SK-N-MC (cell line): ENCODE measurements around the gene RFC3.
"Not testable (repeated sequence)": the region's sequence is repeated elsewhere in the genome, so short reads cannot be mapped to it uniquely, and the experiment has no call there.

ENCODE experiments used
- DNase-seq: peaks from one replicate; pipeline ENCODE4 v3.0.0-alpha.2; 2011; ENCODE audit warnings: low read depth, low spot score
- H3K27ac ChIP-seq: fragments of 200-600 bp; sonication (generic); 2 replicates; pipeline ENCODE4 v1.5.1; 2016; ENCODE audit warnings: mixed run types
- H3K36me3 ChIP-seq: fragments of 200-600 bp; sonication (generic); 2 replicates; pipeline ENCODE4 v1.6.1; 2017; ENCODE audit warnings: antibody characterized with exemption, low read length, mixed read lengths; ENCODE audit not compliant: insufficient read depth
- H3K4me3 ChIP-seq: fragments of 200-600 bp; sonication (generic); 2 replicates; pipeline ENCODE4 v1.5.1; 2016
- H3K9ac ChIP-seq: fragments of 200-600 bp; sonication (generic); 2 replicates; pipeline ENCODE4 v1.8.0; 2017; ENCODE audit warnings: mixed run types, mixed read lengths; ENCODE audit not compliant: insufficient read length
- H3K9me3 ChIP-seq: fragments of 200-600 bp; sonication (generic); 2 replicates; pipeline ENCODE4 v1.6.1; 2017; ENCODE audit warnings: low read depth, mild to moderate bottlenecking, antibody characterized with exemption, low read length, moderate library complexity, mixed read lengths
- EZH2 ChIP-seq: fragments of 200-600 bp; sonication (generic); IDR thresholded peaks from one replicate; pipeline ENCODE4 v1.6.1; 2017; ENCODE audit warnings: antibody characterized with exemption
- FOXP2 ChIP-seq: optimal IDR thresholded peaks from 2 replicates; pipeline ENCODE3; 2011; ENCODE audit warnings: mild to moderate bottlenecking, moderate library complexity; ENCODE audit not compliant: insufficient read depth; ENCODE audit errors: extremely low read length, control extremely low read depth
- POLR2AphosphoS5 ChIP-seq: IDR thresholded peaks from 2 replicates; pipeline ENCODE4 v1.6.1; 2012; ENCODE audit warnings: mild to moderate bottlenecking, low read depth, low read length, borderline replicate concordance

RFC3 gene

DNA sequence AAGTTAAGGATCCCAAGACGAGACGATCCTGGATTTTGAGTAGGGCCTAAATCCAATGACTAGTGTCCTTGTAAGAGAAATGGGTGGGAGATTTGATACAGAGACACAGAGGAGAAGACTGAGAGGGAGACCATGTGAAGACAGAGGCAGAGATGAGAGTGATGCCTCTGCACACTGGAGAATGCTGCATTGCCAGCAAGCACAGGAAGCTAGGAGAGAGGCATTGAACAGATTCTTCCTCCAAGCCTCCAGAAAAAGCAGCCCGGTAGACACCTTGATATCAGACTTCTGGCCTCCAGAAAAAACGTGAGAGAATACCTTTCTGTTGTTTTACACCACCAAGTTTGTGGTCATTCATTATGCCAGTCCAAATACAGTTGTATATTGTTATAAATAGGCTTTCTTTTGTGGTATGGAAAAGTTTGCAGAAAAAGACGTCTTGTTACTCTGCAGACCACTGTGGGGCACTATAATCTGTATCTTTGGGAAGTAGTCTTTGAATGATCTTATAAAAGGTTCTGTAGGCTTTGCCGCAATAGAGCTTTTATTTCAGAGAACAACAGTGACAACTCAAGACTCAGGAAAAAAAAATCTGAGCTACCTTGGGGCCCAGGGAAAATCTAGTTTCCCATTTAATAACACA is 17.9 kb upstream of the RFC3 start:
- peak overlapping the region; percentile 2 for H3K9ac ChIP-seq
- no peaks in the 10 kb centered on the region for H3K36me3 ChIP-seq
- no peak overlapping the region for H3K27ac ChIP-seq
- TF ChIP-seq POLR2AphosphoS5 = no peak
- no peak for TF ChIP-seq EZH2
- no peak for TF ChIP-seq FOXP2
- H3K9me3 ChIP-seq = no peaks in the 10 kb centered on the region
- no peak for DNase-seq
- H3K4me3 ChIP-seq = no peak overlapping the region

DNA sequence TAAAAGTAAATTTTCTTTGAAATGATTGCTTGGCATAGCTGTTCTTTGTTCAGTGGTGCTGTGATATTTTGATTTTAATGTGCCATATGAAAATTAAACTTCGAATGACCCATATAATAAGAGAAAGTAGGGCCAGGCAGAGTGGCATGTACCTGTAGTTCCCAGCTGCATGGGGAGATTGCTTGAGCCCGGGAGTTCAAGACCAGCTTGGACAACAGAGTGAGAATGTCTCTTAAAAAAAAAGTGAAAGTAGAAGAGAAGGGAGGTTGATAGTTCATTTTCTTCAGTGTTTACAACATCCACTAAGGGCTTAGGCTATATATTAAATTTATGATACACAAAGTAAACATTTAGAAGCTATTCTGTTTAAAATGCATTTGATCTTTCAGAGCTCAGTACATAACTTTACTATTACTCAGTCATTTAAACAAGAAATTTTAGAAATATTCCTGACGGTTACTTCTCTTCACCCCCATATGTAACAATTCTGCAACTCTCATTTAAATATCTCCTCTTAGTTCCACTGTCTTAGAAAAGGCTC is 17.2 kb upstream of the RFC3 start:
- no peak overlapping the region for H3K4me3 ChIP-seq
- no peak overlapping the region for H3K27ac ChIP-seq
- no peaks in the 10 kb centered on the region for H3K36me3 ChIP-seq
- no peaks in the 10 kb centered on the region for H3K9me3 ChIP-seq
- H3K9ac ChIP-seq = peak overlapping the region; percentile 2
- no peak for DNase-seq
- TF ChIP-seq EZH2 = no peak
- TF ChIP-seq FOXP2 = no peak
- no peak for TF ChIP-seq POLR2AphosphoS5

DNA sequence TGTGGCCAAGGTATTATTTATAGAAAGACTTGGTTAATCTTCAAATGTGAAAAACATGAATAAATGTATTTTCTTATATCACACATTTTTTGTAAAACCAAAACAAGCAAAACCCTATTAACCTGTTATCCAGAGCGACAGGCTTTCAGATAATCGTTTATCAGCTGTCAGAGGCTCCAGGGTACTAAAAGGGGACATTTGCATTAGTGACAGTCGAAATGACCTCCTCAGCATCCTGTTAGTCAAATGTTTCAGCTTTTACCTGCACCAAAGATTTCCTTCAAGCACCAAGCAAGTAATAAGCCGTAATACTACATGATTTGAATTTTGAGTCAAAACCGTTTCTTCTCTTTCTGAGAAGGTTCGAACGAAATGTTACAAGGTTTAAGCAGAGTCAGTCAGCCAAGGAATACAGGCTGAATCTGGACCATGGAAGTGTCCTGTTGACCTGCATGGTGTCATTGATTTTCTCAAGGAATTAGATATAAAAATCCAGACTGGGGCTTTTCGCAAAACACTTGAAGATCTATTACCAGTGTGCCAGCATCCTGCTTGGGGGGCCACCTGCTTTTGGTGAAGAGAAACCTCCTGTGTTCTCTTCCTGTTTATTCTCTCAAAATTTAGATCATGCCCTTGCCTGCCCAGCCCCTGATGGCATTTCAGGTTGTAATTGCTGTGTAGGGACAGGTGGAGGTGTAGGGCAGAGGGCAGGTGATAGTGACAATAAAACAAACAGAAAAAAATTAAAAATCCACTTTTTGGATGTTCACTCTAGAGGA is 11.3 kb upstream of the RFC3 start:
- no peak for DNase-seq
- TF ChIP-seq FOXP2 (no peak), EZH2 (no peak), POLR2AphosphoS5 (no peak)
- Histone ChIP-seq H3K36me3 (no peaks in the 10 kb centered on the region), H3K9ac (no peak overlapping the region), H3K4me3 (no peak overlapping the region), H3K27ac (no peak overlapping the region), H3K9me3 (no peaks in the 10 kb centered on the region)

- DNase-seq, H3K9ac ChIP-seq, H3K4me3 ChIP-seq, H3K9me3 ChIP-seq, H3K36me3 ChIP-seq, H3K27ac ChIP-seq: not testable (repeated sequence)
Observed at GRCh38 chr13:33812829-33813228, 5.1 kb upstream of the RFC3 start.

- H3K9ac ChIP-seq = no peak overlapping the region
- H3K4me3 ChIP-seq = no peak overlapping the region
- peaks cover 5% of the 10 kb centered on the region for H3K36me3 ChIP-seq
- TF ChIP-seq FOXP2 = no peak
- DNase-seq = no peak
- H3K9me3 ChIP-seq = no peaks in the 10 kb centered on the region
- H3K27ac ChIP-seq = no peak overlapping the region
Observed at GRCh38 chr13:33815011-33815550, 2.9 kb upstream of the RFC3 start.

GRCh38 chr13:33816912-33817311 is 1.0 kb upstream of the RFC3 start:
- no peak for DNase-seq
- H3K9ac ChIP-seq = no peak overlapping the region
- H3K36me3 ChIP-seq = peaks cover 22% of the 10 kb centered on the region
- H3K9me3 ChIP-seq = no peaks in the 10 kb centered on the region
- no peak for TF ChIP-seq FOXP2
- no peak for TF ChIP-seq POLR2AphosphoS5
- TF ChIP-seq EZH2 = no peak
- no peak overlapping the region for H3K4me3 ChIP-seq
- no peak overlapping the region for H3K27ac ChIP-seq

GRCh38 chr13:33817513-33817900 is 442 bp upstream of the RFC3 start:
- TF ChIP-seq EZH2 (no peak), POLR2AphosphoS5 (no peak)
- DNase-seq = no peak
- Histone ChIP-seq H3K27ac (peak overlapping the region; percentile 85), H3K36me3 (peaks cover 28% of the 10 kb centered on the region), H3K9ac (peak overlapping the region; percentile 99), H3K4me3 (peak overlapping the region; percentile 98), H3K9me3 (no peaks in the 10 kb centered on the region)

DNA sequence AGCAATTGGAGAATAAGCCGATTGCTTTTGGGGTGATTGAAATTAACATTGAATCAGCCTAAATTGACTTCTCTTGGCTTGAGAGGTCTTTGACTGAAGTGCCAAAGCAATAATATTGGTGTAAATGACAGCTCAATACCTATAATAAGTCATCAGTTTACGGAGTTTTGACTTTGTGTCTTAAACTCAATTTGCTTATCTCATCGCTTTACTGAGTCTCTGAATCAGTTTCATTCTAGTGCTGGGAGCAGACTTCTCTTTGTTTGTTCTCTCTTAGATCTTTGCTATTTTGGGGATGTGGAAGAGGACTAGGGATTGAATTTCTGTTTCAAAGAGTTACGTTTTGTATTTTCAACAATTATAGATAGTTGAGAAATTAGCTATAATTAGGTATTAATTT is 7.1 kb downstream of the RFC3 start:
- H3K27ac ChIP-seq = no peak overlapping the region
- H3K36me3 ChIP-seq = peaks cover 89% of the 10 kb centered on the region

DNA sequence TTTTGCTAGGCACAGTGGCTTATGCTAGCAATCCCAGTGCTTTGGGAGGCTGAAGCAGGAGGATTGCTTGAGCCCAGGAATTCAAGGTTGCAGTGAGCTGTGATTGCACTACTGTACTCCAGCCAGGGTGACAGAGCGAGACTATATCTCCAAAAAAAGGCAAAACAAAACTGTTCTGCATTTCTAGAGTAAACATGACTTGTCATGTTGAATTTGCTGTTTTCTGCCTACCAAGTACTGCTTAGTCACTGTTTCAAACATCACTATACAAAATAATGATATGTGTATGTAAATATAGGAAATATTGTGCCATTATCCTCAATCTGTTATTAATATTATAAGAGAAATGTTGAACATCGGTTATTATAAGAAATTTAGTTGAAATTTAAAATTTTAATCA is 9.2 kb downstream of the RFC3 start:
- no peaks in the 10 kb centered on the region for H3K9me3 ChIP-seq
- H3K36me3 ChIP-seq = peaks cover 91% of the 10 kb centered on the region
- no peak overlapping the region for H3K4me3 ChIP-seq
- no peak overlapping the region for H3K9ac ChIP-seq
- no peak for TF ChIP-seq POLR2AphosphoS5
- TF ChIP-seq FOXP2 = no peak
- no peak for TF ChIP-seq EZH2
- DNase-seq = no peak
- H3K27ac ChIP-seq = no peak overlapping the region

More for the DNA sequence above, 7.1 kb downstream of the RFC3 start:
- Histone ChIP-seq H3K4me3 (no peak overlapping the region), H3K9me3 (no peaks in the 10 kb centered on the region), H3K9ac (no peak overlapping the region)
- TF ChIP-seq FOXP2 = no peak
- TF ChIP-seq EZH2 = no peak
- no peak for TF ChIP-seq POLR2AphosphoS5
- no peak for DNase-seq
